ENCODE results near the gene PTPRM.
"Not testable (repeated sequence)": the region's sequence is repeated elsewhere in the genome, so short reads cannot be mapped to it uniquely, and the experiment has no call there.

Gene PTPRM

GRCh38 chr18:8424917-8425725, 858.0 kb downstream of the PTPRM start:
- no peak for DNase-seq

GRCh38 chr18:8426401-8426800, 859.3 kb downstream of the PTPRM start:
- no peak for DNase-seq

GRCh38 chr18:8427339-8427738, 860.2 kb downstream of the PTPRM start:
- DNase-seq: no peak

GRCh38 chr18:8428951-8429350, 861.8 kb downstream of the PTPRM start:
- DNase-seq: no peak

- DNase-seq: no peak
These were observed 863.9 kb downstream of the PTPRM start for GRCh38 chr18:8431036-8431435.

- DNase-seq: no peak
These were observed 866.2 kb downstream of the PTPRM start for GRCh38 chr18:8433323-8433722.

- no peak for DNase-seq
These were observed 866.7 kb downstream of the PTPRM start for GRCh38 chr18:8433771-8434170.

GRCh38 chr18:8435376-8435775, 868.3 kb downstream of the PTPRM start:
- no peak for DNase-seq

- DNase-seq: no peak
These were observed 871.9 kb downstream of the PTPRM start for GRCh38 chr18:8439055-8439454.

- DNase-seq: no peak
These were observed 876.4 kb downstream of the PTPRM start for GRCh38 chr18:8443505-8443904.

- not testable (repeated sequence) for DNase-seq
These were observed 879.8 kb downstream of the PTPRM start for GRCh38 chr18:8446936-8447335.

- DNase-seq: no peak
These were observed 881.0 kb downstream of the PTPRM start for GRCh38 chr18:8448130-8448529.

- DNase-seq: no peak
These were observed 882.9 kb downstream of the PTPRM start for GRCh38 chr18:8450013-8450412.

GRCh38 chr18:8450898-8451665, 884.0 kb downstream of the PTPRM start:
- no peak for DNase-seq

GRCh38 chr18:8453528-8453927, 886.4 kb downstream of the PTPRM start:
- DNase-seq: no peak

- DNase-seq: no peak
These were observed 887.0 kb downstream of the PTPRM start for GRCh38 chr18:8454136-8454535.

- no peak for DNase-seq
These were observed 888.8 kb downstream of the PTPRM start for GRCh38 chr18:8455661-8456614.
